ENCODE results near the gene SMIM5. TPM values are rescaled to one million over a fixed set of nuclear protein-coding genes. Genes with fewer than 3 reads are reported as not detected.

SMIM5 gene
- total and polyA plus RNA-seq, 9 of the 15 experiments (the other 6 are each of a cell fraction or from before 2014, with no cell fraction given): 0.08 TPM; not detected in 8

GRCh38 chr17:75666959-75667790, 33.9 kb downstream of the SMIM5 start, which contains the start of the genes RECQL5 and SAP30BP (continued):
- TF ChIP-seq KLF6 (CRISPR knock-in tag; IDR thresholded peaks at IDR 0.05; ENCODE audit: borderline replicate concordance): peak; percentile 16; the same call in 1 of the 2 replicates
- no peak for TF ChIP-seq TSC22D4 (tag; IDR thresholded peaks at IDR 0.05)
- TF ChIP-seq, protein P1, sequence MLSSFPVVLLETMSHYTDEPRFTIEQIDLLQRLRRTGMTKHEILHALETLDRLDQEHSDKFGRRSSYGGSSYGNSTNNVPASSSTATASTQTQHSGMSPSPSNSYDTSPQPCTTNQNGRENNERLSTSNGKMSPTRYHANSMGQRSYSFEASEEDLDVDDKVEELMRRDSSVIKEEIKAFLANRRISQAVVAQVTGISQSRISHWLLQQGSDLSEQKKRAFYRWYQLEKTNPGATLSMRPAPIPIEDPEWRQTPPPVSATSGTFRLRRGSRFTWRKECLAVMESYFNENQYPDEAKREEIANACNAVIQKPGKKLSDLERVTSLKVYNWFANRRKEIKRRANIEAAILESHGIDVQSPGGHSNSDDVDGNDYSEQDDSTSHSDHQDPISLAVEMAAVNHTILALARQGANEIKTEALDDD (IDR thresholded peaks at IDR 0.05): no peak
- no peak for TF ChIP-seq FOXK1 (CRISPR knock-in tag; IDR thresholded peaks at IDR 0.05; ENCODE audit: borderline replicate concordance)
- no peak for TF ChIP-seq ZFPM2 (CRISPR knock-in tag; IDR thresholded peaks at IDR 0.05)
- TF ChIP-seq BHLHE40 (IDR thresholded peaks at IDR 0.05; ENCODE audit: low read length): no peak
- TF ChIP-seq SP1 (CRISPR knock-in tag; IDR thresholded peaks at IDR 0.05): peak; percentile 93
- TF ChIP-seq BDP1 (IDR thresholded peaks at IDR 0.05; ENCODE audit: insufficient read depth, insufficient read length): no peak
- TF ChIP-seq, protein P2, sequence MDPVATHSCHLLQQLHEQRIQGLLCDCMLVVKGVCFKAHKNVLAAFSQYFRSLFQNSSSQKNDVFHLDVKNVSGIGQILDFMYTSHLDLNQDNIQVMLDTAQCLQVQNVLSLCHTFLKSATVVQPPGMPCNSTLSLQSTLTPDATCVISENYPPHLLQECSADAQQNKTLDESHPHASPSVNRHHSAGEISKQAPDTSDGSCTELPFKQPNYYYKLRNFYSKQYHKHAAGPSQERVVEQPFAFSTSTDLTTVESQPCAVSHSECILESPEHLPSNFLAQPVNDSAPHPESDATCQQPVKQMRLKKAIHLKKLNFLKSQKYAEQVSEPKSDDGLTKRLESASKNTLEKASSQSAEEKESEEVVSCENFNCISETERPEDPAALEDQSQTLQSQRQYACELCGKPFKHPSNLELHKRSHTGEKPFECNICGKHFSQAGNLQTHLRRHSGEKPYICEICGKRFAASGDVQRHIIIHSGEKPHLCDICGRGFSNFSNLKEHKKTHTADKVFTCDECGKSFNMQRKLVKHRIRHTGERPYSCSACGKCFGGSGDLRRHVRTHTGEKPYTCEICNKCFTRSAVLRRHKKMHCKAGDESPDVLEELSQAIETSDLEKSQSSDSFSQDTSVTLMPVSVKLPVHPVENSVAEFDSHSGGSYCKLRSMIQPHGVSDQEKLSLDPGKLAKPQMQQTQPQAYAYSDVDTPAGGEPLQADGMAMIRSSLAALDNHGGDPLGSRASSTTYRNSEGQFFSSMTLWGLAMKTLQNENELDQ (CRISPR knock-in tag; IDR thresholded peaks at IDR 0.05; ENCODE audit: borderline replicate concordance): no peak
- no peak for TF ChIP-seq HBP1 (CRISPR knock-in tag; IDR thresholded peaks at IDR 0.05)
- no peak for TF ChIP-seq TAL1 (IDR thresholded peaks at IDR 0.05)
- TF ChIP-seq ZNF232 (CRISPR knock-in tag; IDR thresholded peaks at IDR 0.05): no peak
- TF ChIP-seq MYNN (IDR thresholded peaks at IDR 0.05): no peak
- no peak for TF ChIP-seq MYNN (CRISPR knock-in tag; IDR thresholded peaks at IDR 0.05)
- no peak for TF ChIP-seq BMI1 (IDR thresholded peaks at IDR 0.05; ENCODE audit: low read length)
- TF ChIP-seq, protein P3, sequence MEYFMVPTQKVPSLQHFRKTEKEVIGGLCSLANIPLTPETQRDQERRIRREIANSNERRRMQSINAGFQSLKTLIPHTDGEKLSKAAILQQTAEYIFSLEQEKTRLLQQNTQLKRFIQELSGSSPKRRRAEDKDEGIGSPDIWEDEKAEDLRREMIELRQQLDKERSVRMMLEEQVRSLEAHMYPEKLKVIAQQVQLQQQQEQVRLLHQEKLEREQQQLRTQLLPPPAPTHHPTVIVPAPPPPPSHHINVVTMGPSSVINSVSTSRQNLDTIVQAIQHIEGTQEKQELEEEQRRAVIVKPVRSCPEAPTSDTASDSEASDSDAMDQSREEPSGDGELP (CRISPR knock-in tag; IDR thresholded peaks at IDR 0.05; ENCODE audit: borderline replicate concordance): peak; percentile 77; the same call in 1 of the 2 replicates
- TF ChIP-seq STAT5A (IDR thresholded peaks at IDR 0.05; ENCODE audit: borderline replicate concordance, low read length): no peak
- TF ChIP-seq NR2C1 (IDR thresholded peaks at IDR 0.05): peak; percentile 35; the same call in 1 of the 2 replicates
- peak; percentile 53 for TF ChIP-seq NR2C1 (tag; IDR thresholded peaks at IDR 0.05)
- no peak for TF ChIP-seq CEBPZ (IDR thresholded peaks at IDR 0.05; ENCODE audit: borderline replicate concordance, low read depth, low read length)
